ENCODE measurements around the gene UBN2. TPM values are rescaled to one million over a fixed set of nuclear protein-coding genes. Genes with fewer than 3 reads are reported as not detected.

Gene UBN2
- total RNA-seq, 3 donors from 2014 or later = 18.7 to 28.2 (median 26.0) TPM

DNA sequence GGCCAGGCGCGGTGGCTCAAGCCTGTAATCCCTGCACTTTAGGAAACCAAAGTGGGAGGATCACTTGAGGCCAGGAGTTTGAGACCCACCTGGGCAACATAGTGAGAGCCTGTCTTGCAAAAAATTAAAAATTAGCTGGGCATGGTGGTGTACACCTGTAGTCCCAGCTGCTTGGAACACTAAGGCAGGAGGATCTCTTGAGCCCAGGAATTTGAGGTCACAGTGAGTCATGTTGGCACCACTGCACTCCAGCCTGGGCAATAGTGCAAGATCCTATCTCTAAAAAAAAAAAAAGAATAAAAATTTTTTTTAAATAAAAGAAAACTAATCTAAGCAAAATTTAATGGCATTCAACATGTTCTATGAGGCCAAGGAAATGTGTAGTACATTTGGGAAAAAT lies 44.9 kb upstream of the UBN2 start:
- Histone ChIP-seq H3K36me3 (ENCODE audit: low read depth) (no peaks in the 10 kb centered on the region), H3K4me1 (ENCODE audit: low read depth) (no peaks in the 10 kb centered on the region), H3K4me3 (no peak overlapping the region), H3K9me3 (no peaks in the 10 kb centered on the region)
- TF ChIP-seq, protein P1, sequence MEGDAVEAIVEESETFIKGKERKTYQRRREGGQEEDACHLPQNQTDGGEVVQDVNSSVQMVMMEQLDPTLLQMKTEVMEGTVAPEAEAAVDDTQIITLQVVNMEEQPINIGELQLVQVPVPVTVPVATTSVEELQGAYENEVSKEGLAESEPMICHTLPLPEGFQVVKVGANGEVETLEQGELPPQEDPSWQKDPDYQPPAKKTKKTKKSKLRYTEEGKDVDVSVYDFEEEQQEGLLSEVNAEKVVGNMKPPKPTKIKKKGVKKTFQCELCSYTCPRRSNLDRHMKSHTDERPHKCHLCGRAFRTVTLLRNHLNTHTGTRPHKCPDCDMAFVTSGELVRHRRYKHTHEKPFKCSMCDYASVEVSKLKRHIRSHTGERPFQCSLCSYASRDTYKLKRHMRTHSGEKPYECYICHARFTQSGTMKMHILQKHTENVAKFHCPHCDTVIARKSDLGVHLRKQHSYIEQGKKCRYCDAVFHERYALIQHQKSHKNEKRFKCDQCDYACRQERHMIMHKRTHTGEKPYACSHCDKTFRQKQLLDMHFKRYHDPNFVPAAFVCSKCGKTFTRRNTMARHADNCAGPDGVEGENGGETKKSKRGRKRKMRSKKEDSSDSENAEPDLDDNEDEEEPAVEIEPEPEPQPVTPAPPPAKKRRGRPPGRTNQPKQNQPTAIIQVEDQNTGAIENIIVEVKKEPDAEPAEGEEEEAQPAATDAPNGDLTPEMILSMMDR (IDR thresholded peaks at IDR 0.05) = no peak
- intact Hi-C loops (cut with DNase I, micrococcal nuclease) = no loop called here
- ATAC-seq = no peak
- no peak for DNase-seq

DNA sequence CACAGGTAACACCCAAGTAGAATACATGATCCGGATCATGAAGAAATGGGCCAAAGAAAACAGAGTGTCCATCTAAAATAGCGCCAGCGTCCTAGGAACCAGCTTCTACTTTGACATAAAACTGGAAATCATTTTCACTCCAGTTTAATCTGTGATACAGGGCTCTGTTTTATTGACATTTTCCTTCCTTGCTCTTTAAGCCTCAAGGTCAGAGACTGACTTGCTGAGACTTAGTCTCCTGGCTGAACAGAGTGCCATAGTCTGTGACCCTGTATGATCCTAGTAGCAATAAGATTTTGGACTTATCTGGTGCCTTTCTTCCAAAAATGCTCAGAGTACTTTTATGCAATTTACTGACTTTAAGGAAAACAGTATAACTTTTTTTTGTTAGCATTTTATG lies 41.7 kb upstream of the UBN2 start:
- Histone ChIP-seq H3K9me3 (no peaks in the 10 kb centered on the region), H3K36me3 (ENCODE audit: low read depth) (no peaks in the 10 kb centered on the region), H3K4me3 (no peak overlapping the region), H3K4me1 (ENCODE audit: low read depth) (no peaks in the 10 kb centered on the region)
- ATAC-seq (no peak), DNase-seq (no peak)
- TF ChIP-seq, protein P1 (IDR thresholded peaks at IDR 0.05) = no peak
- intact Hi-C loops (cut with DNase I, micrococcal nuclease) = no loop called here

DNA sequence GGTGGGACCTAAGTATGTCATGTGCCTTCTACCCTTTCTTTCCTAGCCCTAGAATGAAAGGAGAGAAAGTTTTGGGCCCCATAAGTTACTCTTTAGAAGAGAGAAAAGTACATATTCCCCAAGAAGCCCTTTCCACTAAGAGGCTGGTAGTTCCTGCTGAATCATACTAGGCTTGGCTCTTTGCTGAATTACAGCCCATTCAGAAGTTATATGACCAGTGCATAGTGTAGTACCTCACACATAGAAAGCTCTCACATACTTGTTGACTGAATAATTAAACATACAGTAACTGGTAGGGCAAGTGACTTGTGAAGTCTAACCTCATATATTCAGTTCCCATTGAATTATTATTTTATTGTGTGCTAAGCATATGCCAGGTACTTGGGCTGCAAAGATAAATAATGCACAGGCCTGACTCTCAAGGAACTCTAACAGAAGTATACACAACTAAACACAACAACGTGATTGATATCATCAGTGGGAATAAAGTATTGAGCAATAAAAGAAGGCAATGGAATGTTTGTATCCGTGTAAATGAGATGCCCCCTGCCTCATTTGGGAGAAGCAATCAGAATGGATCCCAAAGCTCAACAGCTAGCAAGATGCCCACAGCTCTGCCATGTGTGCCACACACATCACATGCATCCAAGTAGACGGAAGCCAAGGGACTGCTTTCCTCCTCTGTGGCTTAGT lies 38.9 kb upstream of the UBN2 start:
- TF ChIP-seq, protein P1 (IDR thresholded peaks at IDR 0.05) = no peak
- DNase-seq (no peak), ATAC-seq (peak; percentile 65)
- H3K4me3 ChIP-seq = no peak overlapping the region
- H3K4me1 ChIP-seq (ENCODE audit: low read depth) = no peaks in the 10 kb centered on the region
- intact Hi-C loops (cut with DNase I, micrococcal nuclease) = no loop called here
- H3K9me3 ChIP-seq = no peaks in the 10 kb centered on the region
- H3K36me3 ChIP-seq (ENCODE audit: low read depth) = no peaks in the 10 kb centered on the region

DNA sequence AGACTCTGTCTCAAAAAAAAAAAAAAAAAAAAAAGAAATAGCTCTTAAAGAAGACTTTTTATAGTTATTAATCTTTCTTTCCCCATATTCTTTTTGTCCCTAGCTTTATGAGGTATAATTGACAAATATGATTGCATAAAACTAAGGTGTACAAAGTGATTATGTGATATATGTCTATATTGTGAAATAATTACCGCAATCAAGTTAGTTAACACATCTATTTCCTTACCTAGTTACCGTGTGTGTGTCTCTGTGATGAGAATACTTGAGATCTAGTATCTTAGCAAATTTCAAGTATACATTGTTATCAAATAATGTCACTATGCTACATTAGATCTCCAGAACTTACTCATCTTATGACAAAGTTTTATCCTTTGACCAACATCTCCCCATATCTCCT lies 30.7 kb upstream of the UBN2 start:
- Histone ChIP-seq H3K36me3 (ENCODE audit: low read depth) (no peaks in the 10 kb centered on the region), H3K4me3 (no peak overlapping the region), H3K4me1 (ENCODE audit: low read depth) (no peaks in the 10 kb centered on the region), H3K9me3 (no peaks in the 10 kb centered on the region)
- TF ChIP-seq, protein P1 (IDR thresholded peaks at IDR 0.05) = no peak
- DNase-seq (no peak), ATAC-seq (no peak)
- intact Hi-C loops (cut with DNase I, micrococcal nuclease) = no loop called here

DNA sequence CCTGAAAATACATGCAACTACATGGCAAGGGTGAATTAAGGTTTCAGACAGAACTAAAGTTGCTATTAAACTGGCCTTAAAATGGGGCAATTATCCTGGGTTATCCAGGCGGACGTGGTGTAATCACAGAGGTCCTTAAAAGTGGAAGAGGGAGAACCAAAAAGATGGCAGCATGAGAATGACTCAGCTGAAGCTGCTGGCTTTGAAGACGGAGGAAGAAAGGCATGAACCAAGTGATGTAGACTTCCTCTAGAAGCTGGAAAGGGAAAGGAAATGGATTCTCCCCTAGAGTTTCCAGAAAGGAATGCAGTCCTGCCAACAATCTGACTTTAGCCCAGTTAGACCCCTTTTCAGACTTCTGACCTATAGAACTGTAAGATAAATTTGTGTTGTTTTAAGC lies 27.0 kb upstream of the UBN2 start:
- TF ChIP-seq, protein P1 (IDR thresholded peaks at IDR 0.05) = no peak
- Histone ChIP-seq H3K9me3 (peaks cover 12% of the 10 kb centered on the region), H3K4me3 (no peak overlapping the region), H3K36me3 (ENCODE audit: low read depth) (no peaks in the 10 kb centered on the region), H3K4me1 (ENCODE audit: low read depth) (no peaks in the 10 kb centered on the region)
- intact Hi-C loops (cut with DNase I, micrococcal nuclease) = no loop called here
- DNase-seq (no peak), ATAC-seq (no peak)

DNA sequence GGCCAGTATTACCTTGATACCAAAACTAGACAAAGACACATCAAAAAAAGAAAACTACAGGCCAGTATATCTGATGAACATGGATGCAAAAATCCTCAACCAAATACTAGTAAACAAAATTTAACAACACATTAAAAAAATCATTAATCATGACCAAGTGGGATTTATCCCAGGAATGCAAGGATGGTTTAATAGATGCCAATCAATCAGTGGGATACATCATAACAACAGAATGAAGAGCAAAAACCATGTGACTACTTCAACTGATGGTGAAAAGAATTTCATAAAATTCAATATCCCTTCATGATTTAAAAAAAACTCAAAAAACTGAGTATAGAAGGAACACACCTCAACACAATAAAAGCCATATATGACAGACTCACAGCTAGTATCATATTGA lies 25.2 kb upstream of the UBN2 start:
- Histone ChIP-seq H3K4me1 (ENCODE audit: low read depth) (no peaks in the 10 kb centered on the region), H3K4me3 (no peak overlapping the region), H3K36me3 (ENCODE audit: low read depth) (no peaks in the 10 kb centered on the region), H3K9me3 (peaks cover 12% of the 10 kb centered on the region)
- DNase-seq (no peak), ATAC-seq (no peak)
- TF ChIP-seq, protein P1 (IDR thresholded peaks at IDR 0.05) = no peak
- intact Hi-C loops (cut with DNase I, micrococcal nuclease) = no loop called here
